Esophagus muscularis mucosa (tissue), 4 donors: ENCODE data around the gene LIFR.

Source experiments
- EP300 ChIP-seq: sonication (generic); formaldehyde crosslinking; IDR thresholded peaks from one replicate; pipeline ENCODE4 v1.6.1; 2017; ENCODE audit warnings: antibody characterized with exemption
- POLR2A ChIP-seq: fragments of 450-650 bp; IDR thresholded peaks from one replicate; pipeline ENCODE4 v1.6.1; 2017; ENCODE audit warnings: antibody characterized with exemption, moderate library complexity, mild to moderate bottlenecking, low read depth
- TF ChIP-seq, protein P1 (sequence below), 3 experiments: fragments of 200-600 bp in 2 of 3; fragments of 450-650 bp in 1 of 3; sonication (generic) in 2 of 3; IDR thresholded peaks; one replicate each; pipeline ENCODE4 v1.5.1; 2017 to 2019; ENCODE audit warnings: antibody characterized with exemption in 3 of 3, mild to moderate bottlenecking in 2 of 3, moderate library complexity in 1 of 3

GRCh38 chr5:38573521-38573920 lies 17.1 kb upstream of the LIFR start:
- TF ChIP-seq, protein P1, sequence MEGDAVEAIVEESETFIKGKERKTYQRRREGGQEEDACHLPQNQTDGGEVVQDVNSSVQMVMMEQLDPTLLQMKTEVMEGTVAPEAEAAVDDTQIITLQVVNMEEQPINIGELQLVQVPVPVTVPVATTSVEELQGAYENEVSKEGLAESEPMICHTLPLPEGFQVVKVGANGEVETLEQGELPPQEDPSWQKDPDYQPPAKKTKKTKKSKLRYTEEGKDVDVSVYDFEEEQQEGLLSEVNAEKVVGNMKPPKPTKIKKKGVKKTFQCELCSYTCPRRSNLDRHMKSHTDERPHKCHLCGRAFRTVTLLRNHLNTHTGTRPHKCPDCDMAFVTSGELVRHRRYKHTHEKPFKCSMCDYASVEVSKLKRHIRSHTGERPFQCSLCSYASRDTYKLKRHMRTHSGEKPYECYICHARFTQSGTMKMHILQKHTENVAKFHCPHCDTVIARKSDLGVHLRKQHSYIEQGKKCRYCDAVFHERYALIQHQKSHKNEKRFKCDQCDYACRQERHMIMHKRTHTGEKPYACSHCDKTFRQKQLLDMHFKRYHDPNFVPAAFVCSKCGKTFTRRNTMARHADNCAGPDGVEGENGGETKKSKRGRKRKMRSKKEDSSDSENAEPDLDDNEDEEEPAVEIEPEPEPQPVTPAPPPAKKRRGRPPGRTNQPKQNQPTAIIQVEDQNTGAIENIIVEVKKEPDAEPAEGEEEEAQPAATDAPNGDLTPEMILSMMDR (IDR thresholded peaks at IDR 0.05): no peak
- TF ChIP-seq POLR2A (no peak), EP300 (no peak)
